OCI-LY7 (cell line): ENCODE measurements around the gene BTF3. TPM values are rescaled to one million over a fixed set of nuclear protein-coding genes. Genes with fewer than 3 reads are reported as not detected.
A peak's percentile ranks its signal among the peaks of the same experiment; 100 is the strongest.

ENCODE experiments used
- Bru-seq: library from RNA; stranded (reverse); fragments of 400-500 nt; gene quantifications from one replicate; lab custom pipeline; 2021; lab: Mats Ljungman, UMichigan
- BruChase-seq, 2 experiments: library from RNA; stranded (reverse); fragments of 400-500 nt; gene quantifications; one replicate each; lab custom pipeline; 2021; lab: Mats Ljungman, UMichigan
- BruUV-seq: library from RNA; stranded (reverse); fragments of 400-500 nt; replicated peaks from 2 replicates; lab custom pipeline; 2021; lab: Mats Ljungman, UMichigan
- CTCF ChIA-PET: fragments of 300-600 bp; sonication (Branson Sonifier 250); formaldehyde crosslinking; loops from one replicate; lab custom pipeline; 2022; ENCODE audit warnings: antibody characterized with exemption; ENCODE audit not compliant: unreplicated experiment; lab: Charles Lee
- POLR2A ChIA-PET: fragments of 300-600 bp; sonication (Branson Sonifier 250); formaldehyde crosslinking; loops from one replicate; lab custom pipeline; 2022; ENCODE audit warnings: antibody characterized with exemption; lab: Charles Lee
- DNase-seq: peaks from one replicate; pipeline ENCODE4 v3.0.0-alpha.2; 2015; ENCODE audit warnings: low spot score
- H2AFZ ChIP-seq: fragments of 200-600 bp; sonication (generic), shearing (Covaris generic); 2 replicates; pipeline ENCODE4 v1.6.1; 2014; ENCODE audit warnings: mild to moderate bottlenecking, antibody characterized with exemption, low read length, moderate library complexity
- H3K27ac ChIP-seq: fragments of 200-600 bp; sonication (generic); 2 replicates; pipeline ENCODE4 v1.5.1; 2014; ENCODE audit warnings: mixed run types, low read depth, mild to moderate bottlenecking, moderate library complexity, low read length, inconsistent platforms; ENCODE audit not compliant: poor library complexity, severe bottlenecking
- H3K36me3 ChIP-seq: fragments of 200-600 bp; sonication (generic); 2 replicates; pipeline ENCODE4 v1.6.1; 2014; ENCODE audit warnings: mild to moderate bottlenecking, antibody characterized with exemption, low read length, moderate library complexity, mixed read lengths; ENCODE audit not compliant: insufficient read depth
- H3K4me1 ChIP-seq: fragments of 200-600 bp; sonication (generic); 2 replicates; pipeline ENCODE4 v1.5.1; 2014; ENCODE audit warnings: mild to moderate bottlenecking, low read length; ENCODE audit not compliant: insufficient read depth, poor library complexity, severe bottlenecking
- H3K4me2 ChIP-seq: fragments of 200-600 bp; sonication (generic); 2 replicates; pipeline ENCODE4 v1.6.1; 2014; ENCODE audit warnings: mild to moderate bottlenecking, low read length
- H3K4me3 ChIP-seq: fragments of 200-600 bp; sonication (generic); 2 replicates; pipeline ENCODE4 v1.5.1; 2014; ENCODE audit warnings: mild to moderate bottlenecking, low read depth, low read length; ENCODE audit not compliant: poor library complexity, severe bottlenecking
- H3K79me2 ChIP-seq: fragments of 200-600 bp; sonication (generic); 2 replicates; pipeline ENCODE4 v1.6.1; 2016; ENCODE audit warnings: low read depth, mild to moderate bottlenecking, low read length, moderate library complexity, mixed read lengths; ENCODE audit not compliant: insufficient read depth
- H3K9me2 ChIP-seq: fragments of 200-600 bp; sonication (generic); 2 replicates; pipeline ENCODE4 v1.6.1; 2016; ENCODE audit warnings: mild to moderate bottlenecking, low read length, mixed read lengths; ENCODE audit not compliant: insufficient read depth
- H3K9me3 ChIP-seq: fragments of 200-600 bp; sonication (generic); 2 replicates; pipeline ENCODE4 v1.6.1; 2014; ENCODE audit warnings: mild to moderate bottlenecking, mixed run types, low read length, mixed read lengths
- H4K20me1 ChIP-seq: fragments of 200-600 bp; sonication (generic); 2 replicates; pipeline ENCODE4 v1.6.1; 2014; ENCODE audit warnings: mild to moderate bottlenecking, antibody characterized with exemption, low read length, moderate library complexity, mixed read lengths; ENCODE audit not compliant: insufficient read depth
- CTCF ChIP-seq: fragments of 200-600 bp; sonication (generic); conservative IDR thresholded peaks from 2 replicates; pipeline ENCODE4 v1.5.1; 2014; ENCODE audit warnings: mild to moderate bottlenecking, antibody characterized with exemption, low read length, moderate library complexity, mixed read lengths
- EZH2phosphoT487 ChIP-seq: fragments of 200-600 bp; sonication (generic); IDR thresholded peaks from 2 replicates; pipeline ENCODE4 v1.6.1; 2018; ENCODE audit warnings: low read depth, borderline replicate concordance, mild to moderate bottlenecking, mixed run types, antibody characterized with exemption, low read length, moderate library complexity, mixed read lengths
- intact Hi-C: fragments of 100-400 bp; cut with micrococcal nuclease; formaldehyde crosslinking; loops from one replicate; pipeline ENCODE4 v1.10.0; 2022; ENCODE audit not compliant: unreplicated experiment
- long read RNA-seq: library from polyadenylated mRNA; stranded (forward); transcript quantifications from one replicate; pipeline ENCODE4 v2.0.0, GENCODE V29; 2022
- total RNA-seq, 2 experiments: library from RNA; depleted of rRNA in 1 of 2; stranded (reverse); fragments of >200 nt in 1 of 2; shearing (Covaris generic) in 1 of 2; gene quantifications; 2 replicates each; pipeline ENCODE4 v1.2.3, GENCODE V29; 2014 to 2022

The BTF3 gene
- total RNA-seq (2014; rRNA removed; shearing (Covaris generic)), result 350 and 372 TPM in 2 replicates
- 736 and 805 TPM in 2 replicates for total RNA-seq (2022)
- Bru-seq, nascent RNA, result percentile 98 among the genes with signal in this experiment
- percentile 99 among the genes with signal in this experiment for BruChase-seq, experiment 1, labeled RNA remaining after a 6-hour chase
- percentile 97 among the genes with signal in this experiment for BruChase-seq, experiment 2, labeled RNA remaining after a 2-hour chase
- long read RNA-seq, transcript BTF3-201 (6 exons, 897 nt), result major isoform, 534 of 618 reads
- long read RNA-seq, transcript BTF3-202 (6 exons, 1,237 nt), result minor isoform, 63 of 618 reads
- long read RNA-seq, partial matches to known transcripts, result 18 of 618 reads
- long read RNA-seq, other reads (novel, unspliced or antisense), result 3 of 618 reads

- H3K36me3 ChIP-seq, result peaks cover 47% of the 10 kb centered on the region
- ChIA-PET CTCF (interaction anchor here (0.6 kb wide), 1 partner anchor 100 kb away, joined by 4 read pairs; no protein-coding TSS in a partner anchor), POLR2A (interaction anchor here (0.7 to 2.6 kb wide), 6 partner anchors 9 to 681 kb away, joined by 3 to 10 read pairs (median 4); partner anchors contain the start of gene ANKRA2)
- intact Hi-C loops, result loop anchor here (1.0 to 5.0 kb wide), 3 partner anchors 67 to 681 kb away; partner anchors contain the start of genes ANKRA2, FCHO2, TNPO1 and UTP15
- H3K9me3 ChIP-seq, result no peaks in the 10 kb centered on the region
- H2AFZ ChIP-seq, result peak within 1 kb of the TSS; percentile 60
- DNase-seq, result peak; percentile 97
- peaks cover 37% of the 10 kb centered on the region for H3K4me1 ChIP-seq
- H3K4me2 ChIP-seq, result peak within 1 kb of the TSS; percentile 93
- peaks cover 59% of the 10 kb centered on the region for H3K79me2 ChIP-seq
- peak within 1 kb of the TSS; percentile 98 for H3K4me3 ChIP-seq
- BruUV-seq, result no TSS peak
- peak within 1 kb of the TSS; percentile 69 for H3K27ac ChIP-seq
- TF ChIP-seq CTCF, result no peak
- TF ChIP-seq EZH2phosphoT487, result no peak
- no peaks in the 10 kb centered on the region for H3K9me2 ChIP-seq
- H4K20me1 ChIP-seq, result peaks cover 30% of the 10 kb centered on the region
These were observed at the start of gene BTF3 for GRCh38 chr5:73498057-73498992. Gene BTF3, plus strand, starts transcription at chr5:73498442. Its CDS starts 226 bp downstream, at chr5:73498668.

- H3K79me2 ChIP-seq, result no peaks in the 10 kb centered on the region
- peaks cover 12% of the 10 kb centered on the region for H3K4me1 ChIP-seq
- H3K4me2 ChIP-seq, result peak within 1 kb of the TSS; percentile 71
- H3K9me3 ChIP-seq, result no peaks in the 10 kb centered on the region
- no peak for TF ChIP-seq EZH2phosphoT487
- 0 out of 2 replicates have a peak, but pooled peaks have one; percentile 8 for TF ChIP-seq CTCF
- no TSS peak for BruUV-seq
- ChIA-PET POLR2A (interaction anchor here (1.0 kb wide), 1 partner anchor 48 kb away, joined by 4 read pairs; no protein-coding TSS in a partner anchor), CTCF (no interaction called here)
- H3K27ac ChIP-seq, result no peak within 1 kb of the TSS
- peak within 1 kb of the TSS; percentile 63 for H2AFZ ChIP-seq
- intact Hi-C loops, result loop anchor here (1.0 to 10.0 kb wide), 5 partner anchors 49 to 632 kb away; partner anchors contain the start of genes FCHO2 and TNPO1
- no peaks in the 10 kb centered on the region for H3K36me3 ChIP-seq
- H4K20me1 ChIP-seq, result no peaks in the 10 kb centered on the region
- no peaks in the 10 kb centered on the region for H3K9me2 ChIP-seq
- DNase-seq, result peak; percentile 58
- peak within 1 kb of the TSS; percentile 65 for H3K4me3 ChIP-seq
These were observed 49.6 kb upstream of the BTF3 start, which contains the start of gene FOXD1 for GRCh38 chr5:73448463-73449136. Gene FOXD1, minus strand, starts transcription at chr5:73448777. Its CDS starts 415 bp downstream, at chr5:73448362.
